ENCODE data around the gene MEA1.

DNA sequence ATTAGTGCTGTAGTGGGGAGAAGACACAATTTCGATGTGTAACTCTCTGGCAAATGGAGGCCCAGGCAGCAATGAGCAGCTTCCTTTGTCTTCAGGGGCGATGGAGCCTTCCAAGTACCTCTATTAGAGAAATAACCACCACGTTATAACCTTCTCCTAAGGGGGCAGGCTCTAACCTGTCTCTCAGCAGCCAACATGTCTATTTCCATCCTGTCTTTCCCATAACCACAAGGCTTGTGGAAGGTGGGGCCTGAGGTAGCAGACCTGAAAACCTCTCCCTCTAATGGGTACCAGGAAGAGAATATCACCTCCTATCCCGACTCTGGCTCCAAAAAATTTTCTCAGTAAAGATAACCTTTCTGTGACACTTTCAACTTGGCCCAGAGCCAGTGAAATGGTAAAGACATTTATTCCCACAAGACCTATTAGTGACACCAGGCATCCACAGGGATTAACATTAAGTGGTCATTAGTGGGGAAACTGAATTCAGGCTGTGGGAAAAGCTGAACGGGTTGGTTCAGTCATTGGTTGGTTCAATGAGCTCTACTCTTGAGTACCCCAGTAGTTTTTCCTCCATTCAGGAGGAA is 38.7 kb downstream of the MEA1 start:
- TF ChIP-seq, protein P1, sequence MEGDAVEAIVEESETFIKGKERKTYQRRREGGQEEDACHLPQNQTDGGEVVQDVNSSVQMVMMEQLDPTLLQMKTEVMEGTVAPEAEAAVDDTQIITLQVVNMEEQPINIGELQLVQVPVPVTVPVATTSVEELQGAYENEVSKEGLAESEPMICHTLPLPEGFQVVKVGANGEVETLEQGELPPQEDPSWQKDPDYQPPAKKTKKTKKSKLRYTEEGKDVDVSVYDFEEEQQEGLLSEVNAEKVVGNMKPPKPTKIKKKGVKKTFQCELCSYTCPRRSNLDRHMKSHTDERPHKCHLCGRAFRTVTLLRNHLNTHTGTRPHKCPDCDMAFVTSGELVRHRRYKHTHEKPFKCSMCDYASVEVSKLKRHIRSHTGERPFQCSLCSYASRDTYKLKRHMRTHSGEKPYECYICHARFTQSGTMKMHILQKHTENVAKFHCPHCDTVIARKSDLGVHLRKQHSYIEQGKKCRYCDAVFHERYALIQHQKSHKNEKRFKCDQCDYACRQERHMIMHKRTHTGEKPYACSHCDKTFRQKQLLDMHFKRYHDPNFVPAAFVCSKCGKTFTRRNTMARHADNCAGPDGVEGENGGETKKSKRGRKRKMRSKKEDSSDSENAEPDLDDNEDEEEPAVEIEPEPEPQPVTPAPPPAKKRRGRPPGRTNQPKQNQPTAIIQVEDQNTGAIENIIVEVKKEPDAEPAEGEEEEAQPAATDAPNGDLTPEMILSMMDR (IDR thresholded peaks at IDR 0.05): no peak
- no peak for TF ChIP-seq EZH2 (IDR thresholded peaks at IDR 0.05)
